Coronary artery (tissue), 2 donors: Measurements from ENCODE around the gene DHX34.

Source experiments
- DNase-seq: peaks from one replicate; pipeline ENCODE4 v3.0.0-alpha.2; 2017; ENCODE audit warnings: low spot score
- H3K27ac ChIP-seq, 2 donors: fragments of 200-600 bp; sonication (generic); one replicate each; pipeline ENCODE4 v1.5.1; 2016 to 2019
- H3K4me3 ChIP-seq: fragments of 200-600 bp; sonication (generic); 2 replicates; pipeline ENCODE4 v1.5.1; 2016; ENCODE audit warnings: mild to moderate bottlenecking, moderate library complexity
- TF ChIP-seq, protein P1 (sequence below): fragments of 200-600 bp; sonication (generic); IDR thresholded peaks from one replicate; pipeline ENCODE4 v1.5.1; 2019; ENCODE audit warnings: antibody characterized with exemption

DHX34 gene

DNA sequence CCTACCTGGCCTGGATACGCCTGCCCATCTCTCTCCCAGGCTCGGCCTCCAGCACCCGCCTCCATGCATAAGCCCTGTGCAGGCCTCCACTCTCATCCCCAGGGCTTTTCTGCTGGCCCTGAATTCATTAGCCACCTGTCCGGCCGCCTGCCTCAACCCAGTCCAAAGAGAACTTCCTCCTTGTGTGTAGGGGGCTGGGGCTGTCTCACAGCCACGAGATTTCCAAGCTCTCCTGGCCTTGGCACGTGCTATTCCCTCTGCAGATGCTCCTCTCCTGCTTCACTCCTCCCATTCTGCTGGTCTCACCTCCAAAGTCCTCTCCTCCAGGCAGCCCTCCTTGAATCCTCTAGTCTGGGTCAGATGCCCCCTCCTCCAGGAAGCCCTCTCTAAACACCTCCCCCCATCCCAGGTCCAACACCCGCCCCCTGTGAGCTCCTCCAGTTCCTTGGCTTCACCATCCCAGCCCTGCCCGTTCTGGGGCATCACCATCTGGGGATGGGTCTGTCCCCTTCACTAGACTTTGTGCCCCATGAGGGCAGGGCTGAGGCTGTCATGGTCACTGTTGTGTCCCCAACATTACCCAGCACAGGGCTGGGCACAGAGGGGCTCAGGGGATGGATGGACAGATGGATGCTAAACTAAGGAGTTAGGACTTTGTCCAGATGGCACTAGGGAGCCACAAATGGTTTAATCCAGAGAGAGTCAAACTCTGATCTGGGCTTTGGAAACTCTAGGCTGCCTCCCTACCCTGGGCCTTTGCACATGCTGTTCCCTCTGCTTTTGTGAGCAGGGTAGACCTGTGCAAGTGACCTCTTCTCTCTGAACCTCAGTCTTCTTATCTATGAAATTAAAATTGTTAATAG is 55.5 kb downstream of the DHX34 start:
- no peak overlapping the region for H3K27ac ChIP-seq
- TF ChIP-seq, protein P1, sequence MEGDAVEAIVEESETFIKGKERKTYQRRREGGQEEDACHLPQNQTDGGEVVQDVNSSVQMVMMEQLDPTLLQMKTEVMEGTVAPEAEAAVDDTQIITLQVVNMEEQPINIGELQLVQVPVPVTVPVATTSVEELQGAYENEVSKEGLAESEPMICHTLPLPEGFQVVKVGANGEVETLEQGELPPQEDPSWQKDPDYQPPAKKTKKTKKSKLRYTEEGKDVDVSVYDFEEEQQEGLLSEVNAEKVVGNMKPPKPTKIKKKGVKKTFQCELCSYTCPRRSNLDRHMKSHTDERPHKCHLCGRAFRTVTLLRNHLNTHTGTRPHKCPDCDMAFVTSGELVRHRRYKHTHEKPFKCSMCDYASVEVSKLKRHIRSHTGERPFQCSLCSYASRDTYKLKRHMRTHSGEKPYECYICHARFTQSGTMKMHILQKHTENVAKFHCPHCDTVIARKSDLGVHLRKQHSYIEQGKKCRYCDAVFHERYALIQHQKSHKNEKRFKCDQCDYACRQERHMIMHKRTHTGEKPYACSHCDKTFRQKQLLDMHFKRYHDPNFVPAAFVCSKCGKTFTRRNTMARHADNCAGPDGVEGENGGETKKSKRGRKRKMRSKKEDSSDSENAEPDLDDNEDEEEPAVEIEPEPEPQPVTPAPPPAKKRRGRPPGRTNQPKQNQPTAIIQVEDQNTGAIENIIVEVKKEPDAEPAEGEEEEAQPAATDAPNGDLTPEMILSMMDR: no peak
- H3K4me3 ChIP-seq: no peak overlapping the region
- DNase-seq: no peak

DNA sequence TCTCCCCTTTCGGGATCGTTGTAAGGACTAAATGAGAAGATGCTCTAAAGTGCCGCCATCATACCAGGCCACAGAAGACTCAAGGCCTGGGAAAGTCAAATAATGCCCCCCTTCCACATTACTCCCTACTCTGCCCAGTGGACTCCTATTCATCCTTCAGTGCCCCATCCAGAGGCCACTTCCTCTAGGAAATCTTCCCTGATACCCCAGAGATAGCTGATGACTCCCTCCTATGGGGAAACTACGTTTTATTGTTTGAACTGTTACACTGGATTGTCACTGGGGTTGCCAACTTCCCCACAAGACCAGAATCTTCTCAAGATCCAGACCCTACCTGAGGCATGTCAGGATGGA is 56.1 kb downstream of the DHX34 start:
- H3K27ac ChIP-seq: no peak overlapping the region

DNA sequence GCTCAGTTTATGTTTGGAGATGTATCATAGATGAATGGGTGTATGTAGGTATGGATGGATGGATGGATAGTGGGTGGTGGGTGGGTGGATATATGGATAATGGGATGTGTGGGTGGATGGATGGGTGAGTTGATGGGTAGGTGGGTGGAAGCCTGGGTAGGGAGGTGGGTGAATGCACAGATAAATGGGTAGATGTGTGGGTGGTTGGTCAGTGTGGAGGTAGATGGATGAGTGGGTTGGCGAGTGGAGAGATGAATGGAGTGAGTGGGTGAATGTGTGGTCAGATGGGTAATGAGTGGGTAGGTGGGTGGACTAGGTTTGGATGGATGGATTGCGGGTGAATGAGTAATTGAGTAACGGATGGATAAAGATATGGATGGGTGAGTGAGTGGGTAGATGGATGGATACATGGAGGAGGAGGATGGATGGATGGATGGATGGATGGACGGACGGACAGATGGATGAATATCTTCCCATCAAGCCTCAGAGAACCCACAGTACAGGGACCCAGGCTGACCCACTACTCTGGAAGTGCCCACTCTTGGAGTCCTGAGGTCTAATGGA is 56.8 kb downstream of the DHX34 start:
- H3K27ac ChIP-seq: no peak overlapping the region
- H3K4me3 ChIP-seq: no peak overlapping the region
- no peak for DNase-seq
- TF ChIP-seq, protein P1: no peak

More for the DNA sequence above, 56.1 kb downstream of the DHX34 start:
- no peak overlapping the region for H3K4me3 ChIP-seq
- TF ChIP-seq, protein P1: no peak
- DNase-seq: no peak

DNA sequence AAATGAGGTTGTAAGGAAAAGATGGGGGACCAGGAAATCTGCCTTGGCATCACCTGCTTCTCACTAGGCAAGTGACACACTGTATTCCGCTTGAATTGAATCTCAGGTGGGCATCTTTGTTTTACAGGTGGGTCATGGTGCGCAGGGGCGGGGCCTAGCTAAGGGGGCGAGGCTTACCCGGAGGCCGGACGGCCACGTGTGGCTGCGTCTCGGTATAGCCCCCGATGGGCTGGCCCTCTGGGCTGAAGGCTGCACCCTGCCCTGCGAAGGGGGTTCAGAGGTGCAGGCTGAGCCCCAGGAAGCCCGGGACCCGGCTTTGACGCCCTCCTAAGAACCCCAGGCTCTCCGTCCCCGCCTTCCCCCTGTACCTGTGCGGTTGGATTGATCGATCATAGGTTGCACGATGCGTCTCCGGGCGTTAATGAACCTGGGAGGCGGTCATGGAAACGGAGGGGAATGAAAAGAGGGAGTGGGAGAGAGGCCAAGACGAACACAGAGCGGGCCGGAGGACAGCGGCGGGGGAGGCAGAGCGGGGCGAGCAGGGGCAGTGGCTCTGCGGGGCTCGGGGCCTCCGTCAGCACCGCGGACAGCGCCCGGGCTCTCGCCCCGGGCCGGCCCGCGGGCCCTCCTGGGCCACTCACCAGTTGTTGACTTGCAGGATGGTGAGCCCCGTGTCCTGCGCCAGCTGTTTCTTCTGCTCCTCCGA is 57.7 kb downstream of the DHX34 start:
- TF ChIP-seq, protein P1: no peak
- DNase-seq: no peak
- Histone ChIP-seq H3K27ac (no peak overlapping the region), H3K4me3 (no peak overlapping the region)

DNA sequence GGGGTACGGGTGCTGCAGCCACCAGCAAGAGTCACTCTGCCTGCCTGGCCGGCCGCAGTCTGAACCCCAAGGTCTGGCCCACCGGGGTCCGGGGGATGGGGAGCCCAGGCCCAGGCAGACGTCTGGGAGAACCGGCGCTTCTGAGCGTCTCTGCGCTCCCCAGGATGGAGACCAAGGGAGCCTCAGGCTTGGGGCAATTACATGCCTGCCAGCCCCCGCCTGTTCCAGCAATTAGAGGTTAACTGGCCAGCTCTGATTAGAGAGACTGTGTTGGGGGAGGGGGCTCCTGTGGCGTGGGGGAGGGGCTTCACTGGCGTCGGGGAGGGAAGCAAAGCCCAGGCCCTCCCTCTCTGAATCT is 58.3 kb downstream of the DHX34 start:
- H3K27ac ChIP-seq: no peak overlapping the region
- H3K4me3 ChIP-seq: no peak overlapping the region
- no peak for DNase-seq
- TF ChIP-seq, protein P1: no peak

DNA sequence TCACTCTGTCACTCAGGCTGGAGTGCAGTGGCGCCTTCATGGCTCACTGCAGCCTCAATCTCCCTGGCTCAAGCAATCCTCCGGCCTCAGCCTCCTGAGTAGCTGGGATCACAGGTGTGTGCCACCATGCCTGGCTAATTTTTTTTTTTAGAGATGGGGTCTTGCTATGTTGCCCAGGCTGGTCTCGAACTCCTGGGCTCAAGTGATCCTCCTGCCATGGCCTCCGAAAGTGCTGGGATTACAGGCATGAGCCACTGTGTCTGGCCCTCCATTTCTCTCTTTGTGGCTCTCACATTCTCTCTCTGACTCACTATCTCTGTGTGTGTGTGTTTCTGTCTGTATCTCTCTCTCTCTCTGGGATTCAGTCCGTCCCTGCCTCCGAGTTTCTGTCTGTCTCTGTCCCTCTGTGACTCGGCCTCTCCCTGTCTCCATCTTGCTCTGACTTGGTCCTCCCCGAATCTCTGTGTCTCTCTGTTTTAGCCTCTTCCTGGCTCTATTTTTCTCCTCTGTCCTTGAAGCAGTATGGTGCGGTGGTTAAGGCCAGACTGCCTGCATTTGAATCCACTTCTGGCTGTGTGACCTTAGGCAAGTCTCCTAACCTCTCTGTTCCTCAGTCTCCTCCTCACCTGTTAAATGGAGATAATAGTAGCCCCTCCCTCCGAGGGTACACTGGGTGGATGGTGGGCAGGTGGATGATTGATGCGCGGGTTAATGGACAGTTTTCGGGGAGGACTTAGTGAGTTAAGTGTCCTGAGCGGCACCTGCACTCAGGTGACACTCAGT is 59.2 kb downstream of the DHX34 start:
- no peak overlapping the region for H3K27ac ChIP-seq
- TF ChIP-seq, protein P1: no peak
- no peak overlapping the region for H3K4me3 ChIP-seq
- DNase-seq: no peak
